Esophagus squamous epithelium (tissue), 5 donors: ENCODE data around the gene PTDSS2. TPM values are rescaled to one million over a fixed set of nuclear protein-coding genes. Genes with fewer than 3 reads are reported as not detected.

Source experiments
- DNase-seq: peaks from one replicate; lab custom pipeline; 2025; lab: John Stamatoyannopoulos, UW
- H3K27ac ChIP-seq, 4 donors: fragments of 200-600 bp; sonication (generic); one replicate each; pipeline ENCODE4 v1.5.1; 2016 to 2019; ENCODE audit warnings: mild to moderate bottlenecking in 1 of 4
- H3K27me3 ChIP-seq, 4 donors: fragments of 200-600 bp; sonication (generic); 1 replicate in 3 of 4; 2 replicates in 1 of 4; pipeline versions ENCODE4 v1.5.1 to v1.6.0; 2017 to 2021; ENCODE audit warnings: antibody characterized with exemption in 1 of 4
- H3K36me3 ChIP-seq, 3 donors: fragments of 200-600 bp; sonication (generic); one replicate each; pipeline ENCODE4 v1.5.1; 2016 to 2019
- H3K4me1 ChIP-seq, 3 donors: fragments of 200-600 bp; sonication (generic); one replicate each; pipeline ENCODE4 v1.5.1; 2017 to 2019
- H3K4me3 ChIP-seq, 4 donors: fragments of 200-600 bp; sonication (generic); 1 replicate in 3 of 4; 2 replicates in 1 of 4; pipeline ENCODE4 v1.5.1; 2016 to 2019; ENCODE audit warnings: mild to moderate bottlenecking in 2 of 4, moderate library complexity in 1 of 4
- H3K9me3 ChIP-seq, 3 donors: fragments of 200-600 bp; sonication (generic); one replicate each; pipeline ENCODE4 v1.5.1; 2016 to 2019
- POLR2A ChIP-seq, 4 donors: fragments of 450-650 bp; IDR thresholded peaks; one replicate each; pipeline ENCODE4 v1.6.1; 2017; ENCODE audit warnings: antibody characterized with exemption in 4 of 4, mild to moderate bottlenecking in 4 of 4, moderate library complexity in 3 of 4
- WGBS, 2 donors: methylation state at CpG; one replicate each; pipeline ENCODE4 v1.1.5; 2018; 5-methylcytosine and 5-hydroxymethylcytosine counted together
- intact Hi-C: fragments of 100-400 bp; cut with DNase I; formaldehyde crosslinking; loops from one replicate; pipeline ENCODE4 v1.15.0; 2022
- total RNA-seq, 4 donors: library from RNA; depleted of rRNA; stranded (reverse); fragments of >200 nt; gene quantifications; one replicate each; pipeline ENCODE4 v1.1.0, GENCODE V29; 2016
- TF ChIP-seq, protein P1 (sequence below), 6 experiments: fragments of 450-650 bp in 4 of 6; fragments of 200-600 bp in 2 of 6; sonication (generic) in 2 of 6; IDR thresholded peaks; one replicate each; pipeline ENCODE4 v1.5.1; 2016 to 2019; ENCODE audit warnings: antibody characterized with exemption in 6 of 6, mild to moderate bottlenecking in 4 of 6, moderate library complexity in 4 of 6
- donor health status: DM: yes; HTN: yes; CAD: no.

Gene PTDSS2
- total RNA-seq, 4 donors from 2014 or later = 15.8 to 34.3 (median 22.8) TPM

DNA sequence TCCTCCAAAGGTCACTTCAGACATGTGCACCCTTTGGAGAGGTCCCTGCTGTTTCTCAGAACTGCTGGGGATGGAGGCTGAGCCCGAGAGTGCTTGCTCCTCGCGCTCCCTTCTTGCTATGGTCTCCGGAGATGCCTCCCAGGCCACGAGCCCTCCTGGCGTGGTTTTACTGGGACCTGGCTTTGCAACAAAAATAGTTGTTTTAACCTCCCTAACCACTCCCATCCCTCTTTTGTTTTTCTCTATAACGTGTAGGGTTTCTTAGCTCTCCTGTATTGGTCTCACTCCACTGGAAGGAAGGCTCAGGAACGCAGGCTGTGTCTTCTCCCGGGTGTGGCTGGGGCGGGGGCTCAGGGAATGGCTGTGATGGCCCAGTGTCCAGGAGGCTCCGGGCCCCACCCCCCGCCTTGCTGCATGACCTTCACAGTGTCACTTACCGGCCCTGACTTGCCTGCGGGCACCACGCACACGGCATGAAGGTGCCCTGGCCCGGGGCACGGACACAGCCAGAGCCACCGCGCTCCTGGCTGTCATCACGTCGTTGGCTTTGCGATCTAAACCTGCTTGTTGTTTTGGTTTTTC is 5.6 kb downstream of the PTDSS2 start:
- WGBS, 2 donors = 73 to 88% methylated on average over 3 to 22 of the region's 23 CpGs
- no peaks in the 10 kb centered on the region for H3K27me3 ChIP-seq
- H3K4me1 ChIP-seq = peaks cover 12 to 23% (median 13%) of the 10 kb centered on the region in 3 donors
- H3K9me3 ChIP-seq = no peaks in the 10 kb centered on the region
- no peak overlapping the region for H3K27ac ChIP-seq
- no peak overlapping the region for H3K4me3 ChIP-seq
- H3K36me3 ChIP-seq = peaks cover 0 to 63% (median 0%) of the 10 kb centered on the region in 3 donors
- TF ChIP-seq, protein P1, sequence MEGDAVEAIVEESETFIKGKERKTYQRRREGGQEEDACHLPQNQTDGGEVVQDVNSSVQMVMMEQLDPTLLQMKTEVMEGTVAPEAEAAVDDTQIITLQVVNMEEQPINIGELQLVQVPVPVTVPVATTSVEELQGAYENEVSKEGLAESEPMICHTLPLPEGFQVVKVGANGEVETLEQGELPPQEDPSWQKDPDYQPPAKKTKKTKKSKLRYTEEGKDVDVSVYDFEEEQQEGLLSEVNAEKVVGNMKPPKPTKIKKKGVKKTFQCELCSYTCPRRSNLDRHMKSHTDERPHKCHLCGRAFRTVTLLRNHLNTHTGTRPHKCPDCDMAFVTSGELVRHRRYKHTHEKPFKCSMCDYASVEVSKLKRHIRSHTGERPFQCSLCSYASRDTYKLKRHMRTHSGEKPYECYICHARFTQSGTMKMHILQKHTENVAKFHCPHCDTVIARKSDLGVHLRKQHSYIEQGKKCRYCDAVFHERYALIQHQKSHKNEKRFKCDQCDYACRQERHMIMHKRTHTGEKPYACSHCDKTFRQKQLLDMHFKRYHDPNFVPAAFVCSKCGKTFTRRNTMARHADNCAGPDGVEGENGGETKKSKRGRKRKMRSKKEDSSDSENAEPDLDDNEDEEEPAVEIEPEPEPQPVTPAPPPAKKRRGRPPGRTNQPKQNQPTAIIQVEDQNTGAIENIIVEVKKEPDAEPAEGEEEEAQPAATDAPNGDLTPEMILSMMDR (IDR thresholded peaks at IDR 0.05) = no peak
- TF ChIP-seq POLR2A (IDR thresholded peaks at IDR 0.05) = no peak
- no peak for DNase-seq
- intact Hi-C loops = loop anchor here (5.0 kb wide), 1 partner anchor 67 kb away; no protein-coding TSS in a partner anchor

DNA sequence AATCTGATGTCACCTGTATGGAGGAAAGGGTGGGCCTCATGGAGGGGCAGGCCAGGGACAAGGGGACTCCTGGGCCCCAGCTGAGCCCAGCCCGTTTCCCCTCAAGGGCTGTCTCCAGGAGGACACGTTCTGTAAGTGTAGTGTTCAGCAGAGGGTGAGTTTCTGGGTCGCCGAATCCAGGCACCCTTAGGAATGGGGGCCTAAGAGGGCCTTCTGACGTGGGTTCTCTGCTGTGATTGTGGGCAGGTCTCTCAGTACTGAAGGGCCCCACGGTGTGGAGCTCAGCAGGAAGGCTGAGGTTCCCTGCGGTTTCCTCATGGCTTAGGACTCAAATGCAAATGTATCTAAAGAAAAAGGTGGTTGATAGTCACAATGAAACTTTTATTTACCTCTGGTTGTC is 6.5 kb downstream of the PTDSS2 start:
- intact Hi-C loops = loop anchor here (5.0 kb wide), 1 partner anchor 66 kb away; no protein-coding TSS in a partner anchor
- Histone ChIP-seq H3K36me3 (peaks cover 0 to 72% (median 0%) of the 10 kb centered on the region in 3 donors), H3K27me3 (no peaks in the 10 kb centered on the region), H3K27ac (no peak overlapping the region), H3K9me3 (no peaks in the 10 kb centered on the region), H3K4me3 (no peak overlapping the region), H3K4me1 (peaks cover 5 to 14% (median 7%) of the 10 kb centered on the region in 3 donors)
- no peak for DNase-seq
- 56 to 86% methylated on average over 3 to 4 of the region's 7 CpGs for WGBS, 2 donors
- TF ChIP-seq, protein P1 (IDR thresholded peaks at IDR 0.05) = no peak
- TF ChIP-seq POLR2A (IDR thresholded peaks at IDR 0.05) = no peak

DNA sequence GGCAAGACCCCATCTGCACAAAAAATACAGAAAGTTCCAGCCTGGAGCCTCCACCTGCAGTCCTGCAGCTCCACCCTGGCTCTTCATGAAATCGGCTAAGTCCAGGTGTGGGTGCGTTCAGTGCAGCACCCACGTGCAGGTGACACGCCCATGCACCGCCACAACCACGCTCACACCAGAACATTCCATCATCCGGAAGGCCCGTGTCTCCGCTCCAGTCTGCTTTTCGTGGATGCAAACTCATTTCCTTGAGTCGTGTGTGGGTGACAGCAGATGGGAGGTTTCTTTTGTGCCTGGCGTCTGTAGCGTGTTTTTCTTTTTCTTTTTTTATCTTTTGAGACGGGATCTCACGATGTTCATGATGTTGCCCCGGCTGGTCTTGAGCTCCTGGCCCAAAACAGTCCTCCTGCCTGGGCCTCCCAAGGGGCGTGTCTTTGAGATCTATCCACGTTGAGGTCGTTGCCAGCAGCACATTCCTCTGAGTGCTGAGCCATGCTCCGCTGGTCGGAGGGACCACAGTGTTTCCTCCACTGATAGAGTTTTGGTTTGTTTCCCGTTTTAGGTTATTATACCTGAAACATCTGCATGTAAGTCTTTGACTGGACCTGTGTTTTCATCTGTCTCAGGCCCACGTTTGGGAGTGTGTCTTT is 7.2 kb downstream of the PTDSS2 start:
- Histone ChIP-seq H3K36me3 (peaks cover 0 to 75% (median 0%) of the 10 kb centered on the region in 3 donors), H3K27ac (no peak overlapping the region), H3K27me3 (no peaks in the 10 kb centered on the region), H3K4me1 (peaks cover 0 to 7% (median under 1%) of the 10 kb centered on the region in 3 donors), H3K9me3 (no peaks in the 10 kb centered on the region), H3K4me3 (no peak overlapping the region)
- intact Hi-C loops = loop anchor here (5.0 kb wide), 1 partner anchor 65 kb away; no protein-coding TSS in a partner anchor
- TF ChIP-seq, protein P1 (IDR thresholded peaks at IDR 0.05) = no peak
- no peak for TF ChIP-seq POLR2A (IDR thresholded peaks at IDR 0.05)
- no peak for DNase-seq
- 63 to 65% methylated on average over 23 of the region's 23 CpGs for WGBS, 2 donors

DNA sequence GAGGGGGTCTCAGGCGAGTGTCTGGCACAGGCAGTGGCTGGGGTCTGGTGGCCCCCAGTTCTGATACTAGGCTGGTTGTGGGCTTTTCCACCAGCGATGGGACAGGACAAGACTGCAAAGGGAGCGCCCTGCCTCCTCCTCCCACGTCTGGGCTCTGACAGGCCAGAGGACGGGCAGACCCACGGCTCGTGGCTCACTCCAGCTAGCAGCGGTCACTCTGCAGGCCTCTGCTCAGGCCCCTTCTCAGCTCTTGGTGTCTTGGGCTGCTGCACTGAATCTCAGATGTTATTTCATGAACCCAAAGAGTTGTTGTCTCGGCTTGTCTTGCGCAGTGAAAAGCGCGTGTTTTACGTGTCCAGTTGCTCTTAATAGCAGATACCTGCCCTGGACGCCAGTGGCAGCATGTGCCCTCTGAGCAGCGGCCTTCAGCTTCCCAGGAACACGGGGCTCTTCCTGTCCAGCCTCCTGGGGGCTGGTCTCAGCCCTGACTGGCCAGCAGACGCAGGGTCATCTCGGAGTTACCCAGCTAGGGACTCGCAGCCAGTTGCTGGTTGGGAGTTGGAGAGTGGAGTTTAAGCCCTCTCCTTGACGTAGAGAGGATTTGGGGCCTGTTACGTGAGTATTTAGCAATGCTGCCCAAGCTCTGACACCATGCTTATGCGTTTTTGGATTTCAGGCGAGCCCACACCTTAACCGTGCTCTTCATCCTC is 9.6 kb downstream of the PTDSS2 start:
- H3K4me3 ChIP-seq = no peak overlapping the region
- DNase-seq = no peak
- WGBS, 2 donors = 91 to 94% methylated on average over 15 to 22 of the region's 24 CpGs
- H3K36me3 ChIP-seq = peaks cover 0 to 65% (median 0%) of the 10 kb centered on the region in 3 donors
- intact Hi-C loops = loop anchor here (5.0 kb wide), 2 partner anchors 38 to 63 kb away; no protein-coding TSS in a partner anchor
- peak overlapping the region in 1 of 4 donors; percentile 55 for H3K27ac ChIP-seq
- H3K9me3 ChIP-seq = no peaks in the 10 kb centered on the region
- TF ChIP-seq, protein P1 (IDR thresholded peaks at IDR 0.05) = no peak
- TF ChIP-seq POLR2A (IDR thresholded peaks at IDR 0.05) = no peak
- no peaks in the 10 kb centered on the region for H3K27me3 ChIP-seq
- H3K4me1 ChIP-seq = peaks cover 0 to 4% (median 0%) of the 10 kb centered on the region in 3 donors
